T47D (cell line): ENCODE data around the gene ENOX1.

Experiments
- DNase-seq, 2 experiments: peaks; one replicate each; pipeline versions ENCODE4 v3.0.0 to v3.0.0-alpha.2; 2011 to 2012; ENCODE audit warnings: low read depth in 1 of 2, low spot score in 1 of 2
- JUND ChIP-seq: IDR thresholded peaks from 2 replicates; pipeline ENCODE4 v1.6.1; 2012; ENCODE audit warnings: low read depth
- in situ Hi-C: cut with HindIII; loops from 2 replicates; pipeline ENCODE4 v1.10.0; 2016; ENCODE audit warnings: low sequenced_read_pairs, low pct_unique_long_range_greater_than_20kb

ENOX1 gene

GRCh38 chr13:43800828-43801227 lies 14.1 kb upstream of the ENOX1 start:
- in situ Hi-C loops, result no loop called here
- no peak for DNase-seq
- no peak for TF ChIP-seq JUND

- in situ Hi-C loops, result no loop called here
- no peak; the same call in 1 of the 2 replicates for TF ChIP-seq JUND
- peak in 1 of 2 experiments; percentile 86 for DNase-seq
Observed at GRCh38 chr13:43799191-43799590, 12.4 kb upstream of the ENOX1 start.

GRCh38 chr13:43797869-43798268 lies 11.1 kb upstream of the ENOX1 start:
- in situ Hi-C loops, result no loop called here
- TF ChIP-seq JUND, result no peak
- peak in 1 of 2 experiments; percentile 27 for DNase-seq

GRCh38 chr13:43797159-43797558 lies 10.4 kb upstream of the ENOX1 start:
- DNase-seq, result no peak
- in situ Hi-C loops, result no loop called here
- no peak for TF ChIP-seq JUND

GRCh38 chr13:43794416-43794815 lies 7.6 kb upstream of the ENOX1 start:
- DNase-seq, result no peak
- in situ Hi-C loops, result no loop called here

GRCh38 chr13:43792076-43792881 lies 5.5 kb upstream of the ENOX1 start:
- no peak for DNase-seq
- TF ChIP-seq JUND, result no peak
- in situ Hi-C loops, result no loop called here

More at GRCh38 chr13:43794416-43794815, 7.6 kb upstream of the ENOX1 start:
- no peak for TF ChIP-seq JUND

- in situ Hi-C loops, result no loop called here
- no peak for DNase-seq
- TF ChIP-seq JUND, result no peak
Observed at GRCh38 chr13:43787997-43788396, 1.2 kb upstream of the ENOX1 start.

- TF ChIP-seq JUND, result no peak
- DNase-seq, result no peak
- in situ Hi-C loops, result no loop called here
Observed at GRCh38 chr13:43787518-43787891, 733 bp upstream of the ENOX1 start.

- in situ Hi-C loops, result no loop called here
- TF ChIP-seq JUND, result no peak
- no peak for DNase-seq
Observed at GRCh38 chr13:43786472-43786765, 353 bp downstream of the ENOX1 start.

GRCh38 chr13:43785650-43786471 lies 911 bp downstream of the ENOX1 start:
- no peak for TF ChIP-seq JUND
- DNase-seq, result peak; percentile 50 to 87
- in situ Hi-C loops, result no loop called here

GRCh38 chr13:43785261-43785649 lies 1.5 kb downstream of the ENOX1 start:
- in situ Hi-C loops, result no loop called here
- no peak for TF ChIP-seq JUND
- DNase-seq, result no peak

- in situ Hi-C loops, result no loop called here
- no peak for DNase-seq
Observed at GRCh38 chr13:43784496-43784895, 2.3 kb downstream of the ENOX1 start.

GRCh38 chr13:43783820-43784219 lies 3.0 kb downstream of the ENOX1 start:
- in situ Hi-C loops, result no loop called here

More at GRCh38 chr13:43784496-43784895, 2.3 kb downstream of the ENOX1 start:
- no peak for TF ChIP-seq JUND

More at GRCh38 chr13:43783820-43784219, 3.0 kb downstream of the ENOX1 start:
- DNase-seq, result no peak
- TF ChIP-seq JUND, result no peak
